ENCODE measurements around the gene BAIAP2.
"Not testable (repeated sequence)": the region's sequence is repeated elsewhere in the genome, so short reads cannot be mapped to it uniquely, and the experiment has no call there.

The BAIAP2 gene

DNA sequence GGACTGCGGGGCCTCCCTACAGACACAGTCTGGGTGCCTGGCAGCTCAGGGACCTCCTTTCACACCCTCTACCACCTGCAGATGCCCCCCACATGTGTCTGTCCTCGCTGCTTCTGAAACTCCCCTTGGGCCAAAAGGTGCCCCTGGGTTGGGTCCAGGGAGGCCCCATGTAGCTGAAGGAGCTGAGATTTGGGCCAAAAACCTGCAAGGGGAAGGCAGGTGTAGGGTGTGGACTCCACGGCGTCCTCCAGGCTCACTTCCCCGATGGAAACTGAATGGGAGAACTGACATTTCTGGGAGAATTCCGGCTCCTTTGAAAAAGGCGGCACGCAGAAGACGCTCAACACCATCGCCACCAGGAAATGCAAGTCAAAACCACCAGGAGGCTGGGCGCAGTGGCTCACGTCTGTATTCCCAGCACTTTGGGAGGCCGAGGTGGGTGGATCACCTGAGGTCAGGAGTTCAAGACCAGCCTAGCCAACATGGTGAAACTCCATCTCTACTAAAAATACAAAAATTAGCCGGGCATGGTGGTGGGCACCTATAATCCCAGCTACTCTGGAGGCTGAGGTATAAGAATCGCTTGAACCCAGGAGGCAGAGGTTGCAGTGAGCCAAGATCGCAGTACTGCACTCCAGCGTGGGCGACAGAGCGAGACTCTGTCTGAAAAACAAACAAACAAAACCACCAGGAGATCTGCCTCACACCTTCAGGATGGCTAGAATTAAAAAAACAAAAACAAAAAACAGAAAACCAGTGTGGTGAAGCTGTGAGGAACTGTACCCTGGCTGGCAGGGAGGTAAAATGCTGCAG is 13.2 kb upstream of the BAIAP2 start:
- no peak for DNase-seq (ENCODE audit: low spot score)

GRCh38 chr17:81022344-81022676 is 12.6 kb upstream of the BAIAP2 start:
- no peak for DNase-seq (ENCODE audit: low spot score)

- no peak for DNase-seq (ENCODE audit: low spot score)
Measured at GRCh38 chr17:81025065-81025740, 9.7 kb upstream of the BAIAP2 start.

DNA sequence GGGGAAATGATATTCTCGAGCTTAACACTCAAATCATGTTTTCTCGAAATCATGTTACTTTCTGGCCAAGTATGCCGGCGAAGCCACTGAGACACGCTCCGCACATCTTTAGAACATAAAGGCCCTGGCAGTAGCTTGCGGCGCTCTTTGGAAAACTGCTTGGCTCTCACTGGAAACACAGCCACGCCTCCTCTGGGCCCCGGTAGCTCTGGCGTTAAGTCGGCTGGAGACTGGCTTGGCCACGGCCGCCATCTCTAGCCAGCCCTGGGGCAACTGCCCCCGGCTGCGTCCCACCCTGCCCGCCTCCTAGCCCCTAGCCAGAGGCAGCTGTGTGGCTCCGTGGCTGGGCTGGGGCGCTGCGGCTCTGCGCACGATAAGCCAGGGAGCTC is 9.2 kb upstream of the BAIAP2 start:
- DNase-seq (ENCODE audit: low spot score) = no peak

DNA sequence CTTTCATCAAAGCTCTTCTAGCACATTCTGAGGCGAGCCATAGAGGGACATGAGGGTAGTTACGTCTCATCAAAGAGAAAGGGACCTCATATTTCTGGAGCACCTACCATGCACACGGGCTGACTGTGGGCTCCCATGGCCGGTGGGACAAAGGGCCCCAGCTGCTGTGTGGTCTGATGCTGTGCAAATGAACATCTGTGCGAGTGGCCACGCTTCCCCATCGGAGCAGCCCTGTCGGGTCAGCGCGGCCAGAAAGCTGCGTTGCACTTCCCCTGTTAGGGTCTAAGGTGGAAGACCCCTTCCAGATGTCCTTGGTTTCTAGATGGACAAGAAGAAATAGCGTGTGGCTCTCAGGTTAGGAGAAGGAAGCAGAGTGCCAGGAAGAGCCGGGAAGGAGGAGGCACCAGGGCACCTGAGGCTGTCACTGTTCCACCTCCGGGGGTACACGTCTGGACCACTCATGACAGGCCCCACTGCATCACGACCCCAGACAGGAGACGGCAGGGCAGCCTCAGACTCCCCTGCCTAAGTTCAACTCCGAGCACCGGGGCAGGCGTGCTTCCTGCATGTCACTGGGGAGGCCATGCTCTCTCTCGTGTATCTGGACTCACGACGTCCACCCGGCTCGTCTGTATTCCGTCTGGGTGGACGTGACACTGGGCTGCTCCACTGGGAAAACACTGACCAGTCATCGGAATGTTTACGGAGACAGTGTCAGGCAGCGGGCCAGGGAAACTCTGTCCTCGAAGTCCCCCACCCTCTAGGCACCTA is 8.5 kb upstream of the BAIAP2 start:
- DNase-seq (ENCODE audit: low spot score) = no peak

DNA sequence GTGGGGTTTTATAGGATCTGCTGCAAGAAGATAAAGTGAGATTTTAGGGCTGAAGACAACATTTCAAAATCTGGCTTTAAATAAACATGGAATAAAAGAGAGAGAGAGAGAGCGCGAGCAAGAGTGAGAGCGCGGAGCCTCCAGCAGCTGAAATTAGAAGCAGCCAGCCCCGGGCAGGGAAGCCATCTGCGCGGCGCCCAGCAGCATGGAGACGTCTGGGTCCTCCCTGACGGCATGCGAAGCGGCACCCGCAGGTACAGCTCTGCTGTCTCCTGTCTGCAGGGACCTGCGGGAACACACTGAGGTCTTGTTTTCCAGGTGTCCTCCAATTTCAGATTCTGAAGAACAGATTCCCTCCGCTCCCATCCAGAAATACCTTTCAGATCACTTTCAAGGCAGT is 7.9 kb upstream of the BAIAP2 start:
- DNase-seq (ENCODE audit: low spot score) = no peak

GRCh38 chr17:81027591-81028505 is 7.1 kb upstream of the BAIAP2 start:
- DNase-seq (ENCODE audit: low spot score) = no peak

DNA sequence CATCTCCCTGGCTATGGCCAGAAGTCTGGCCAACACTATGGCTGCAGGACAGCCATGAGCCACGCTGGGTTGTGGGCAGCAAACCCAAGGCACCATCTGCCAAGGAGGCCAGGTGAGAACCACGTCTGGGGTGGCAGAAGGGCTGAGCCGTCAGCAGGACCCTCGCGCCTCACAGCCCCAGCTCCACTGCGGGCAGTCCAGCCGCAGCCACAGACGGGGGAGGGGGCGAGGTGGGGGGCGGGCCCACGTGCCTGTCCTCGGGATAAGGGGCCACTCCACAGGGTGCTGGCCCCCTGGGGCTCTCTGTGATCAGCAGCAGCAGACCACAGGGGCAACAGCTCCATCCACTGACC is 6.5 kb upstream of the BAIAP2 start:
- no peak for DNase-seq (ENCODE audit: low spot score)

DNA sequence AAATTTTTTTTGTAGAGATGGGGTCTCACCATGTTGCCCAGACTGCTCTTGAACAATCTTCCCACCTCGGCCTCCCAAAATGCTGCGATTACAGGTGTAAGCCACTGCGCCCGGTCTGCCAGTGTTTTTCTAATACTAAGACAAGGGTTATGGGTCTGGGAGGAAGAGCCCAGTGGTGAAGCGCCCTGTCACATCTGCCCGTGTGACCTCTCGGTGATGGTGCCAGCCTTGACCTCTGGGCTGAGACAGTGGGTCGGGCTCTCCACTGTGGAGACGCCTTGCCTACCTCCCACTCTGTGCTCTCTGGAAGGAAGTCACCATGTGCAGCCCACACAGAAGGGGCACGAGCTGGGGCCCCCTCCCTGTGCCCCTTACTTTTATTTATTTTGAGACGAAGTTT is 5.1 kb upstream of the BAIAP2 start:
- no peak for DNase-seq (ENCODE audit: low spot score)

- not testable (repeated sequence) for DNase-seq (ENCODE audit: low spot score)
Measured at GRCh38 chr17:81030312-81030711, 4.6 kb upstream of the BAIAP2 start.

GRCh38 chr17:81030741-81031565 is 4.0 kb upstream of the BAIAP2 start:
- no peak for DNase-seq (ENCODE audit: low spot score)

DNA sequence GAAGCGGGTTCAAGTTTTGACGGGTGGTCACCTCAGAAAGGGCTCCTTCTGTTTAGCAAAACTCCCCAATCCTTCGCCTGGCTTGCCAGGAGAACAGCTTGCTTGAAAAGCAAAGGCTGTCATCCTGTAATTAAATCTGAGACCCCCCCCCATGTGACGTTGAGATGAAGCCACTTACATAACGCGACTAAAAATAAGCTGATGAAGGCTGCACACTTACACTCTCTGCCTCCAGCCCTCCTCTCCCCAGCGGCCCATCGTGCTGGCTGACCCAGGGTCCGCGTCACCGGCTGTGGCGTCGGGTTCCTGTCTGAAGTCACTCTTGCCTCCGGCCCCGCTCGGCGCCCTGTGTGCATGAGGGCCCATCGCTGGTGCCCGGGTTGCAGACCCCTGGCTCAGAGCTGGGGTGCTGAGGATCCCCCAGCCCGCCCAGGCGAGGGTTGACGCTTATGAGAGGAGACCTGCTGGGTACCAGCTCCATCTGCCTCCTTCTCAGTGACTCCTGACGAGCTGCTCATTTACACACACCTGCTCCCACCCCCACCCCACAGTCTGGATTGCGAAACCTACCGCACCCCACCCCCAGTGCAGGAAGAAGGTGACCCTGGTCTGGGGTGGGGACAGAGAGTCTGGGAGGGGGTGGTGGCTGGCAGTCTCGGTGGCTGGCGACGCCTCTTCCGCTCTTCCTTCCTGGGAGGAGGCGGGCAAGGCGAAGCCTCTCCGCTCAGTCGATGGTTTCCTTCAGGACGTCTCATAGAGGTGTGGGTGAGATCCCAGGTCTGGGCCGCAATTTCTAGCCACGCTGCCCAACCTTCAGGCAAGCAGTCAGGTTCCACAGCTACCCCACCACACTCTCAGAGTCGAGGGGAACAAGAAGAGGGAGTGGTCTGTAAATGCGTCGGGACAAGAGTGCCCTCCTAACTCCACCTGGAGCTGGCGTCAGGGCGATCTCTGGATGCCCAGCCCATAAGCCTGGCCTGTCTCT is 3.1 kb upstream of the BAIAP2 start:
- no peak for DNase-seq (ENCODE audit: low spot score)

DNA sequence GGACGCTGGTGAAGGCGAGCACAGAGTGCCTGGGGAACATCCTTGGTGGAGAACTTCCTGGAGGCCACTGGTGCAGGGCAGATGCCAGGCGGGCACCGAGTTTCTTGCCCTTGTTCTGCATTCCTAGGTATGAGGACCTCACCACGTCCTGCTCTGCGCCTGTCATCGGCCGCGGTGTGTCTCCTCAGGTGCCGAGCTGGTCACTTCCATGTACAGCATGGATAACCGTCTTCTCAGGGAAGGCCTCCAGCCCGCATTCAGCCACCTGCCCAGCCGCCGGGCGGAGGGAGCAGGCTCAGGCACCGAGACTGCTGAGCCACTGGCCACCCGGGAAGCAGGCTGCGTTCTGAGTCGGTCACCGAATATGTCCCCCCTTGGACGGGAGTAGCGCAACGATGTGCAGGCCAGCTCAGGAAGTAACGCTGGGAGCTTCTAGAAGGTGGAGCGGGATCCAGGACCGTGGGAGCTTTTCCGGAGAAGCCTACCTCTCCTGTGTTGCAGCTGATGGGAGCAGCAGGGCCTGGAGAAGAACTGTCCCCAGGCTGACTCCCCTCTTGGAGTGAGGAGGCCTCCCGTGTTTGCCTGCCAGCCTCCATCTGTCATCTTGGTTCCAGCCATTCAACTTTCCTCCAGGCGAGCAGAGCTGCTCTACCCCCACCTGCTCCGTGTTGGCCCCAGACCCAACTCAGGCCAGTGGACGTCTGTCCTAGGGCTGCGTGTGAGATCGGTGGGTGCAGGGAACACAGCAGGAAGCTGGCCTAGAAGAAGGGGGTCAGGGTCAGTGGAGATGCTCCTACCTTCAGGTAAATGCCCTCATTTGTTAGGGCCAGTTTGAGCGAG is 2.1 kb upstream of the BAIAP2 start:
- DNase-seq (ENCODE audit: low spot score) = no peak

DNA sequence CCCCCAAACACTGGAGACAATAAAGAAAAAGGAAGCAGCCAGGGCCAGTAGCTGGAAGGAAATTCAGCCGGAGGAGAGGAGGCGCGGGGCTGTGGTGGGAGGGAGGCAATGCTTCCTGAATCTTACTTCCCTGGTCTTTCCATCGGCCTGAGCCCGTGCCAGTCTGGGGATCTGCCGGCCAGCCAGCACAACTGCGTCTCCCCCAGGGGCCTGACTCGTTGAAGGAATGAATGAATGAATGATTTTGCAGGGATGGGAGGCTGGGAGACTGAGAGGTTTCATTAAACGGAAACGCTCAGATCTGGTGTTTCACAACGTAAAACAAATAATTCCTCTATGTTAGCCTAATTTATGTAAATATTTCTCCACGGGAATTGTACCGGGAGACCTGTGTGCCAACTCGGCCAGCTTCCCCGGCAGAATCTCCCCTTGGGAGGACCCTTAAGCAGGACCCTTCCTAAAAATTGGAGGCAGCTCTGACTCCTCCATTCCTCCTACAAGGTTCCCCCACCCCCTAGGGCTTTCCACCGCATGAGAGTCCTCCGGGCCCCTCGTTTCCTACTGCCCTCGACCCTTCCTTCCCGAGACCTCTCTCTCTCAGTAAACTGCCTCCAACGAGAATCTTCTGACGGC is 1.3 kb upstream of the BAIAP2 start:
- no peak for DNase-seq (ENCODE audit: low spot score)

DNA sequence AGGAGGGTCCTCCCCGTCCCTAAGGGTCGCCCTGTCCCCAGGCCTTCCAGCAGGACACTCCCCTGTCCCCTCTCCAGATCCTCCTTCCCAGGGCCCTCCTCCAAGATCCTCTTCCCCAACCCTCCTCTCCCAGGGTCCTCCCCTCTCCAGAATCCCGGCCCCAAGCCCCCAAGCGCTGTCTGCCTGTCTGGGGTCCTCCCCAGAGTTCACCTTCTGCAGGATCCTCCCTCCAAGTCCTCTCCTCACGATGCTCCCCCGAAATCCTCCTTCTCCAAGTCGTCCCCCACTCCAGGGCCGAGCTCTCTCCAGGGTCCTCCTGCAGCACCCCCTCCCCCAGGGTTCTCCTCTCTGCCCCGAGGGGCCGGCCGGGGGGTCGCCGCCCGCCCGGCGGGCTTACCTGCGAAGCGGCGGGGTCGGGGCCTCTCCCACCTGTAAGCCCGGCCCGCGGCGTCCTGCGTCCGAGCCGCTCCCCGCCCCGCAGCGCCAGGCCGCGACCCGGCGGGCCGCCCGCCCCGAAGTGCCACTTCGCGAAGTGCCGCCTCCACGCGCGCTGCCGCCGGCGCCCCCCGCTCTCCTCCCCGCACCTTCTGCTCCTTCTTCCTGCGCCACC is 678 bp upstream of the BAIAP2 start:
- no peak for DNase-seq (ENCODE audit: low spot score)

DNA sequence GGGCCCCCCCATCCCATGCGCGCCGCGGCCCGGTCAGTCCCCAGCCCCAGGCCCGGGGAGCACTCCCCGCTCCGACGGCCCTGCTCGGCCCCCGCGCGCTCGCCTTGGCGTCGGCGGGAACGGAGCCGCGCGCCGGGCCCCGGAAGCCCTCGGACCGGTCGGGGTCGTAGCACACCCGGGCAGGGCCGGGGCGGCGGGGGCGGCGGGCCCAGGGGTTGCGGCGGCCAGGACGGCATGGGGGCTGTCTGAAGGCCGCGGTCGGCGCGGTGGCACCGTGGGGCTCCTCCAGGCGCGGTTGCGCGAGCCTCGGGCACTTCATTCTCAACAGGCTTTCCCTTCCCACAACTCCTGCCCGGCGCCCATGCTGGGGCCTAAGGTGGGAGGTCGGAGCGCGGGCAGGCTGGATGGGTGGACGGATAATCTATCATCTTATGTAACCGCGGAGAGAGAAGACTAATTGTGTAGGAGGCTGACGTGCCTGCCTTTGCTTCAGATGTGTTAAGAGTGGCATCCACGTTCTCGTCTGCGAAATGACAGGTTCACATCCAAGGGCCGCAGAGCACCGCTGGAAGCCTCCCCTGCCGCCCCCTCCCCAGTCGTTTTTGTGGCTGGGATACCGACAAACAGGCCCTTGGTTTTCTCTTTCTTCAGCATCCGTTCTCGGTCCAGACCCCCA is 708 bp downstream of the BAIAP2 start:
- no peak for DNase-seq (ENCODE audit: low spot score)

GRCh38 chr17:81036197-81036941 is 1.4 kb downstream of the BAIAP2 start:
- no peak for DNase-seq (ENCODE audit: low spot score)

Data from AG08396 (cell line).